Endometrium (tissue), 2 donors: ENCODE data around the gene H1-8.

Source experiments
- FAIRE-seq: peaks from 2 replicates; lab custom pipeline; 2012; peaks lifted over from hg19 to GRCh38; lab: Jason Lieb, UNC
- donor health status: control.
- donor health status: control.

The H1-8 gene

DNA sequence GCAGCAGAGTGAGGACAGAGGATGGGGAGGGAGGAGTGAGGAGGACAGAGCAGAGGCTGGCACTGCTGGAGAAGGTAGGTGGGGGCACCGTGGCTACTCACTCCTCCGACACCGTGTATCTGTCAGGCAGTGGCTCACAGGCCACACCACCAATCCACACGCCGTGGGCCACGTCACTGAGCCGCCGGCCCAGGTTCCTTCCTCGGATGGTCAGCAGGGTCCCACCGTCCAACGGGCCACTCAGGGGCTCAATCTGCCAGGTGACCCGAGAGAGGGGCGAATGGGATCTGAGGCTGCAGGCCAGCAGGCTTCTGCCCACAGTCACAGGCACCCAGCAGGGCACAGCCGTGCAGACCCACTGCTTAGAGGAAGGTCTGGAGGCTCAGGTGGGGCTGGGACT, 30.5 kb downstream of the H1-8 start:
- no peak for FAIRE-seq

DNA sequence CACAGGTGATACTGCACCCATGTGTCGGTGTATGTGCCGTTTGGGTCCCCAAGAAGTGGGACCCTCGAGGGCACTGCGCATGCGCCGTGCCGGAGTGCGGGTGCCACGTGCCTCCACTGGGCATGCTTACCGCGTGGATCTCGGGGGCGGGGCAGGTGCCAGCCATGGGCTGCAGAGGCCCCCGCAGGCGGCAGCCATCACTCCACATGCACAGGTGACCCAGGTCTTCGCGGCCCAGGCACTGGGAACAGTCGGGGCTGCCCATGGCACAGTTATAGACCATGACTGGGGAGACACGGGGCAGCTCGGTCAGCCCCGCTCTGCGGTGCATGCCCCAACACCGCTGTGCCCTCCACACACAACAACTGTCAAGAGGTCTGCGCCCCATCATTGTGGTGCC, 31.2 kb downstream of the H1-8 start:
- FAIRE-seq: no peak

DNA sequence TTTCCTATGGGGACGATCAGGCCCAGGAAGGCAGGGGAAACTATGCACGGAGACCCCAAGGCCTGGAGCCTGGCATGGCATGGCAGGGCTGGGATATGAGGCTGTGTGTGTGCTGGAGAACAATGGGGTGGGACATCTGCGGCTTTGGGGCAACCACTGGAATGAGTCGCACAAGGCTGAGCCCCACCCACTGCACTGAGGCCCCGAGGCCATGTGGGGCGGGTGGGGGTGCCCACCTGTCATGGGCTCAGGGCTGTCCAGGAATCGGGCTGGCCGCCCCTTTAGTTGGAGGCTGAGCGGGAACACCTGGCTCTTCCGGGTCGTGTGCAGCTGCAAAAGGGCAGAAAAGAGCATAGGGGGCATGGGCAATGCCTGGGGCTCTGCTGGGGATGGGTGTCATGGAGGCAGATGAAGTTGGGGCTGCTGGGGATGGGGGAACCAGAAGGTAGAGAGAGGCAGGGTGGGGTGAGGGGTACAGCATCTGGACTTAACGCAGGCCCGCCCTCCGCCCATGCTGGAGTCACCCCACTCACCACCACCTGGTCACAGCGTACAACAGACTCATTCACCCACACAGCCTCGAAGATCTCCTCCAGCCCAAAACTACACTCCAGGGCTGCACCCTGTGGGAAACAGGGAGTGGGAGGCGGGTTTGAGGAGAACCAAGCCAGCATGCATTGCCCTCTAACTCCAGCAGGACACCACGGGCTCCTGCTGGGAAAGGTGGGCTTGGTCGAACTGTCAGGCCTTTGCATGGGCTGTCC, 32.4 kb downstream of the H1-8 start:
- no peak for FAIRE-seq

DNA sequence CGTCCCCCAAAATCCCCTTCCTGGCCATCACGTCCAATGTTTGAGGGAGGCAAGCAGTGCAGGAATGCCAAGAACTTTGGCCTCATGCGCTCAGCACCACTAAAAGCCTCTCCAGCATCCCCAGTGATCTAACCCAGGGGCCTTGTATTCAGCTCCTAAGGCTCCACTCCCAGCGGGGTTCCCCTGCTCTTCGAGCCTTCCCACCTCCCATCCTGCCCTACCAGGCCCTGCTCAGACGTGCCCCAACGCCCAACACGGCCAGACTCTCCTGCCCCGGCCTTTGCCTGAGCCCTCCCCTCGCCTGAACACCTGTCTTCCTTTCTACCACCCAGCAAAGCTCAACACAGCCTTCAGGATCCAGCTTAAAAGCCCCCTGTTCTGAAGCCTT, 33.0 kb downstream of the H1-8 start:
- FAIRE-seq: no peak

GRCh38 chr3:129576514-129577352, 33.8 kb downstream of the H1-8 start:
- no peak for FAIRE-seq

DNA sequence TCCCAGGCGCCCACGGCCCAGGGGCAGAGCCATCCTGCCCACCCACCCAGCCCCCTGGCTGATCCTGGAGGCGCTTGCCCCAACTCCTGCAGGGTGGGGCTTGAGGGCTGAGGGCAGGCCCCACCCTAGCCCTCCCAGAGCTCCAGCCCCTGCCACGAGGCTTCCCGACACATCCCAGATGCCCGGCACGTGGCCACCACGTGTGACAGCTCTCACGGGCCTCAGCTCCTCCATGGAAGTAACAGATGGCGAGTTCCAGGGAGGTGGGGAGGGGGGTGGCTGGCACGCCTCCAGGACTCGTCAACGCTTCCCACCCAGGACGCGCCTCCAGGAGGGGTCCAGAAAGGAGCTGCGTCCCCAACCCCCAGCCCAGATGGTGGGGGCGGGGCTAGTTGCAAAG, 34.4 kb downstream of the H1-8 start:
- FAIRE-seq: no peak

DNA sequence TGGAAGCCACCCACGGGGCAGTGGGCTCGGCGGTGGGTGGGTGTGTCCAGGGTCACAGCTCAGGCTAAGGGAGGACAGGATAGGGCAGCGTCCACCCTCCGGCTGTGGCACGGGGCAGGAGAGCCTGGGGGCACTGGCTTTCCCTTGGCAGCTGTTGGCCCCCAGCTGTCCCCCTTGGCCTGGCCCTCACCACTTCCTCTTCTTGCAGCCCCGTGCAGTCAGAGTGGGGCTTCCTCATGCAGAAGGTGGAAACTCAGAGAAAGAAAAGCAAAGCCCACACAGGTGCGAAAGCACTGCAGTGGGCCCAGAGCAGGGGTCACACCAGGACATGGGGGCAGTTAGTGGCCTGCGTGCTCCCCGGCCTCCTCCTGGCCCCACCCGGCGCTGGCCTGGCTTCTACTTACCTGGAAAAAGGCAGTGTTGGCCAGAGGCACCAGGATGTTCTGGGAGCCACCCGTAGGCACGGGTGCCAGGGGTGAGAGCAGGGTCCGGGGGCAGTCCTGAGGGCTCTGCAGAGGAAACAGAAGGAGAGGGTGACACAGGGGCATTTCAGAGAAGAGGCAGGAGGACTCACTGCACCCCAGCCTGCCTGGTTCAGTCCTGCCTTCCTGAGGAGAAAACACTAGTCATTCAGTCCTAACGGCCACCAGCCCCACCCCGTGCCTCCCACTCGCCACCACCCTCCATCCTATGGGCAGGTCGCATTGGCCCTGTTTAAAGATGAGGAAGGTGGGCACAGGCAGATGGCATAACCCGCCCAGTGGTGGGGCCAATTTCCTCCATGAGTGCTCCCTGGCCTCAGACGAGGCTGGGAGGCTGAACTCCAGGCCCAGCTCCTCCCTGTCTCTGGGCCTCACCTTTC, 35.2 kb downstream of the H1-8 start:
- FAIRE-seq: no peak

- FAIRE-seq: no peak
Observed at GRCh38 chr3:129579991-129580390, 37.0 kb downstream of the H1-8 start.

DNA sequence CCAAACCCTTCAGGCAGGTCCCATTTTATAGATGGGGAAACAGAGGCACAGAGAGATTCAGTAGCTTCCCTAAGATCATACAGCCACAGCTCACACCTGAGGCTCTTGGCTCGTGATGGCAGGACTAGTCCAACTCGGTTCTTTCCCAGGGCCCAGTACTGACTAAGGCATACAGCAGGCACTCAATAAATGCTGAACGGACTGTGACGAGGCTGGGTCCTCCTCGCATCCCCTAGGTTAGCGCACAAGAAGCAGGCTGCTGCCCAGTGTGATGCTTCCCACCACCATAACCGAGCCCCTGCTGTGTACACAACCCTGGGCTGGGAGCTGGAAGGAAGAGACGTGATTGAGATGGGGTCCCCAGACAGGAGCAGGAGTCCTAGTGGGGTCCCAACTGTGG, 38.6 kb downstream of the H1-8 start:
- no peak for FAIRE-seq

GRCh38 chr3:129582799-129583198, 39.8 kb downstream of the H1-8 start:
- no peak for FAIRE-seq

- no peak for FAIRE-seq
Observed at GRCh38 chr3:129583289-129583688, 40.3 kb downstream of the H1-8 start.

DNA sequence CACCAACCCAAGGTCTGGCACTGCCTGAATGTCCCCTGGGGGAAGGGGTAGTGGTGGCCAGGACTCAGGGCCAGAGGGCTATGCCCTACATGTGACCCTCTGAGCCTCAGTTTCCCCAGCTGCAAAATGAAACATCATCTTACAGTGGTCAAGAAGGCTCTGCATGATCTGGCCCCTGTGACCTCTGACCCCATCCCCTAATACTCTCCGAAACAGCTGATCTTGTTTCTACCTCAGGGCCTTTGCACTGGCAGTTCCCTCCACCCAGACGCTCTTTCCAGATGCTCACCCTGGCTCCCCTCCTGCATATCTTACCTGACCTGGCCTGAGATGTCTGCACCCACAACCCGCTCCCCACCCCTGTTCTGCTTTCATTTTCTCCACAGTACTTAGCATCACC, 41.7 kb downstream of the H1-8 start:
- FAIRE-seq: no peak

DNA sequence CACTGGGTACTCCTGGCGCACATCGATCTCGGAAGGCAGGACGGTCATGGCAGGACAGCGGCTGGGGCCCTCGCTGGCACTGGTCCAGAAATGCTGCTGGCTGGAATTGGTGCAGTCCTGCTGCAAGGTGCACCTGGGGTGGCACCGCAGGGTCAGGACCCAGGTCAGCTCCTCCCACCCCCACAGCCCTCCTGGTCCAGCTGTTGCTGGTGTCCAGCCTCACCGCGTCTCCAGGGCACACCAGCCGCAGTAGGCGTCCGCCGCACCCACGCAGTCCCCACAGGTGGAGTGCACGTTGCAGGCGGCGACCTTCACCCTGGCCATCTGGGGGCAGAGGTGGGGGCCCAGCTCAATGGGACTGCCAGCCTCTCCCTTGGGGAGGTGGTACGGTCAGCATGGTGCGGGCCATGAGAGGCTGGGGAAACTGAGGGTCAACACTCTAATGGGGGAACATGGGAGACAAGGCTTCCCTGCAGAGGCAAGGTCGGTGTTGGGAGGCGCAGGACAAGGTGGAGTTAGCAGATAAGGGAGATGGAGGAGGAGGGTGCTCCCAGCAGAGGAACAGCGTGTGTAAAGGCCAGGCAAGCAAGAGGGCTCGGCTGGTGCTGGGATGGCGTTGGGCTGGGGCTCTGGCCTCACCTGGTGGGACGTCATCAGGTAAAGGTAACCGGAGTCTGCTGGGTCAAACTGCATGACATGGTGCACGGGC, 43.1 kb downstream of the H1-8 start:
- no peak for FAIRE-seq

- no peak for FAIRE-seq
Observed at GRCh38 chr3:129586746-129587430, 43.9 kb downstream of the H1-8 start.

DNA sequence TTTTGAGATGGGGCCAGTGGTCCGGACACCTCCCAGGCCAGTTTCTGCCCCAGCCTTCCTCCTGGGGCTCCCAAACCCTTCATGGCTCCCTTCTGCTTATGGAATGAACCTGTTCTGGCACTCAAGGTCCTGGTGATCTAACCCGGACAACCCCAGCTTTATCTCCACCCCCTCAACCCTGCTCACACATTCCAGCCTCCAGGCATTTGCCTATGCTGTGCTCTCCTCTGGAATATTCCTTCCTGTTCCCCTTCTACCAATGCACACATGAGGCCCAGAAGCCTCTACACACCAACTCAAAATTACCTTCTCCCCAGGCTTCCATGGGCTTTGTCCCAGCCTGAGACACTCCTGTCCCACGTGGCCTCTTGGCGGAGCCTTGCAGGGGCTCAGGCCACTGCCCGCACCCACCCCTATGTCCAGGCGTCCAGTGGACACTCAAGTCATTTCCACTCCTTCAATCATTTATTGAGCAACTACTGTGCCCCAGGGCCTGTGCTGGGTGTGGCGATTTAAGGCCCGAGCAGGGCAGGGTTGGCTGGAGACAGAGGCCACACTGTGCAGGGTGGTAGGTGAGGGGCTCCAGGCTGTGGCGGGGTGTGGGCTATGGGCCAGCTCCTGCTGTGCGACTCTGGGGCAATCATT, 44.7 kb downstream of the H1-8 start:
- FAIRE-seq: no peak

DNA sequence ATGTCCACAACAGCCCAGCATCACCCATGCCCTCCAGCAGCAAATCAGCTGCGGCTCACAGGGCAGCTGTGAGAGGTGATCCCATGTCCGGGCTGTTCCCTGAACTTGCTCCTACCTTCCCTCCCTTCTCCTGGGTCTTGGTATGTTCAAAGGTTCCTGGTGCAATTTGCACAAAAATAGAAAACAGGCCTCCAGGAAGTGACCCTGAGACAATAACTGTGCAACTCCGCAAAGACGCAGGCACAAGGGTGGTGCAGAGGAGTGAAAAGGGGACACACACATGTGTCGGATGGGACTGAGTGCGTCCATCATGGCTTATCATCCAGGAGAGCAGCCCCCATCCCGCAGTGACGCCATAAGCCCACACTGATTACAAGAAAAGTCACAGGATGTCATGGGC, 47.2 kb downstream of the H1-8 start:
- FAIRE-seq: no peak

DNA sequence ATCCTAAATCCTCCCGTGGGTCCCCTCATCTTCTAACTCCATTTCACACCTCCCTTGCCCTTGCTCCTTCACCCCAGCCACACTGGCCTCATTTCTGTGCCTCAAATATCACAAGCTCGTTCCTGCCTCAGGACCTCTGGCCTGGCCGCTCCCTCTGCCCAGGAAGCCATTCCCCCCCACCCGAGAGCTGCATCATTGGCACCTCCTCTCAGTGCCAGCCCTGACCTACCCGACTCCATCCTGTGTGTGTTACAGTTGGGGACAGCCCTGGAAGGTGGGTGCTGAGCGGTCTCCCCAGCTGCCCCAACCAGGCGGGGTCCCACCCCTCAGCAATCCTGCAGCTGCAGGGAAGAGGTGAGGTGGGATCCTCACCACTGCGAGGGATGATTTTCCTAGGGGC, 49.0 kb downstream of the H1-8 start:
- no peak for FAIRE-seq

DNA sequence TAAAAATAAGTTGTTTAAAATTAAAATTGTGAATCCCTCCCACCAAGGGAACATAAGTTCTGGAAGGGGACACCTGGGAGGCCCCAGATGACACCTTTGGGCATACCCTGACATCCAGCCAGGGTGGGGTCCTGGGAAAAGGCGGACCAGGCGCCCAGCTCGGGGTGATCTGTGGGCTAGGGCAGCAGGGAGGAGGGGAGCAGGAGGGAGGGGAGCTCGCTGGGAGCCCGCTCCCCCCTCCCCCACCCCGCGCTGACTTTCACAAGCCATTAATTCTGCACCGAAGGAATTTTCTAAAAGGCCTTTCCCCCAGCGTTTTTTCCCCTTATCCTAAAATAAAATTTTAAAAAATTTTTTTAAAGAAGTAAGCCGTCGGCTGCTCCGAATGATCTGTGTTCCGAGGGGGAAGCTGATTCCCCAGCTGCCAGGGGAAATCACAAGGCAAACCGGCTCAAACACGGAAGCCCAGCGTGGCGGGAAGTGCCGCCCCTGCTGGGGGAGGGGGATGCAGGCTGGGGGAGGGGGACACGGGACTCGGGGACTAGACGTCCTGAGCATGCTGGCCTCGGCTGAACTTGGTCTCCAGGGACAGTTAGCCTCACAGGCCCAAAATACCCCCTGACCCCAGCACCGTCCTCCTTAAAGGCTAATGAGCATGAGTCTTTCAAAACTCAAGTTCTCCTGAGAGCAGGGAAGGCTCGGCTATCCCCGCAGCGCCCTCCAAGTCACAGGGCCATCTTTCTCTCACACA, 49.6 kb downstream of the H1-8 start:
- FAIRE-seq: no peak

DNA sequence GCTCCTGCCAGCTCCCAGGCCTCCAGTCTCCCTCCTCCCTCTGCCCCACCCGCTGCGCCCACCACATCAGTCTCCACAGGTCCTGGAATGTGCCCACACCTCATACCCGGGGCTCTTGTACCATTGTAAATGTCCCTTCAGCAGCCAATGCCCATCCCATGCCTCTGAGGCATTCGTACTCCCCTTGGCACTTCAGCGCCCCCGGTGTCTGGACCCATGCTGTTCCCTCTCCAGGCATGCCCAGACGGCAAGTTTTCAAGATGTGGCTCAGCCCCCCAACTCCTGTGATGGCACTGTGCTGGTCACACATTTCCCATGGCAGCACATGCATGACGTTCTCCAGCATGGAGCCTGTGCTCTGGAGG, 50.2 kb downstream of the H1-8 start:
- FAIRE-seq: no peak

- no peak for FAIRE-seq
Observed at GRCh38 chr3:129593595-129594339, 50.8 kb downstream of the H1-8 start.
